ENCODE results near the gene MYO1F.

MYO1F gene

DNA sequence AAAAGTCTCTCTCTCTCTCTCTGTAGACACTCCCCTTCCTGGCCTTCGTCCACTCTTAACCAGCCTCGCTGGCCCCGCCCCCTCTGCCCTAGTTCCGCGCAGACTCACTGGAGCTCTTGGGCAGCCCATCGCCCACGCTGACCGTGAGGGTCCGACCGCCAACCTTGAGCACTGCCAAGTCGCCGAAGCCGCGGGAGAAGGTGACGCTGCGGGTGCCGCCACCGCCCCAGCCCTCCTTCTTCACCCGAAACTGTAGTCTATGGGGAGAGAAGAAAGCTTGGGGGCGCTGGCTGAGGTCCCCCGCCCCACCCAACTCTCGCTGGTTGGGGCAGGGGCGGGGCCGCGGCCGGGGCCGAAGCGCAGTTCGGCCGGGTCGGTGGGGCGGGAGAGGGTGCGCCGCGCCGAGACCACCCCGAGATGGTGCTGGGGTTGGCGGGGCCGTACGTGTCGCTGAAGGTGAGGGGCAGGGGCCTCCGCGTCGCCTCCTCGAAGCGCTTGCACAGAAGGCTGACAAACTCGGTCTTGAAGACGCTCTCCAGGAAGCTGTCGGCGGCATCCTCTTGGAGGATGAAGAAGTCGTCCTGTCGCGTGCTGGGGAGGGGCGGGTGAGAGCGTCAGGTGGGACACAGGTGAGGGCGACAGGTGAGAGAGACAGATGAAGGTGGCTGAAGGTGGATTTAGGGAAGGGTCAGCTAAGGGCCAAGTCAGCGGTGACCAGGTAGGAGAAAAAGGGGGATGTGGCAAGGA is 50.7 kb downstream of the MYO1F start:
- TF ChIP-seq, protein P1, sequence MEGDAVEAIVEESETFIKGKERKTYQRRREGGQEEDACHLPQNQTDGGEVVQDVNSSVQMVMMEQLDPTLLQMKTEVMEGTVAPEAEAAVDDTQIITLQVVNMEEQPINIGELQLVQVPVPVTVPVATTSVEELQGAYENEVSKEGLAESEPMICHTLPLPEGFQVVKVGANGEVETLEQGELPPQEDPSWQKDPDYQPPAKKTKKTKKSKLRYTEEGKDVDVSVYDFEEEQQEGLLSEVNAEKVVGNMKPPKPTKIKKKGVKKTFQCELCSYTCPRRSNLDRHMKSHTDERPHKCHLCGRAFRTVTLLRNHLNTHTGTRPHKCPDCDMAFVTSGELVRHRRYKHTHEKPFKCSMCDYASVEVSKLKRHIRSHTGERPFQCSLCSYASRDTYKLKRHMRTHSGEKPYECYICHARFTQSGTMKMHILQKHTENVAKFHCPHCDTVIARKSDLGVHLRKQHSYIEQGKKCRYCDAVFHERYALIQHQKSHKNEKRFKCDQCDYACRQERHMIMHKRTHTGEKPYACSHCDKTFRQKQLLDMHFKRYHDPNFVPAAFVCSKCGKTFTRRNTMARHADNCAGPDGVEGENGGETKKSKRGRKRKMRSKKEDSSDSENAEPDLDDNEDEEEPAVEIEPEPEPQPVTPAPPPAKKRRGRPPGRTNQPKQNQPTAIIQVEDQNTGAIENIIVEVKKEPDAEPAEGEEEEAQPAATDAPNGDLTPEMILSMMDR (IDR thresholded peaks at IDR 0.05; ENCODE audit: low read depth, low read length, missing control alignments) = no peak
- Histone ChIP-seq H3K4me3 (ENCODE audit: low read depth, low read length) (peak overlapping the region; percentile 75), H3K27ac (peak overlapping the region; percentile 95), H3K36me3 (replicated peaks) (no peaks in the 10 kb centered on the region), H3K27me3 (replicated peaks) (no peaks in the 10 kb centered on the region)
- in situ Hi-C loops (cut with HindIII; ENCODE audit: low pct_ligation_motif_present, low sequenced_read_pairs) = no loop called here
- peak; percentile 92 for DNase-seq

DNA sequence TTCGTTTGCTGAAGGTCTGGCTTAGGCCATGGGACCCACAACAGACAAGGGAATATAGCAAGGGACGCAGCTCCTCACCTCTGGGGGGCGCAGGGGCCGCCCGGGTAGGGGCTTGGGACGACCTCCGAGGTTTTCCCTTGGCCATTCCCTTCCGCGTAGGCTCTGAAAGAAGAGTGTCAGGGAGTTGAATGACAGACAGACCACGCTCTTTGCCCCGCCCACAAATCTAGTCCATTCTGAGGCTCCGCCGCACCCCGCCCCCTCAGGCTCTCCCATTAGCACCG is 51.9 kb downstream of the MYO1F start:
- Histone ChIP-seq H3K4me3 (ENCODE audit: low read depth, low read length) (peak overlapping the region; percentile 55), H3K36me3 (replicated peaks) (no peaks in the 10 kb centered on the region), H3K27me3 (replicated peaks) (no peaks in the 10 kb centered on the region), H3K27ac (peak overlapping the region; percentile 13)
- TF ChIP-seq, protein P1 (IDR thresholded peaks at IDR 0.05; ENCODE audit: low read depth, low read length, missing control alignments) = peak; percentile 41
- in situ Hi-C loops (cut with HindIII; ENCODE audit: low pct_ligation_motif_present, low sequenced_read_pairs) = no loop called here
- DNase-seq = no peak

DNA sequence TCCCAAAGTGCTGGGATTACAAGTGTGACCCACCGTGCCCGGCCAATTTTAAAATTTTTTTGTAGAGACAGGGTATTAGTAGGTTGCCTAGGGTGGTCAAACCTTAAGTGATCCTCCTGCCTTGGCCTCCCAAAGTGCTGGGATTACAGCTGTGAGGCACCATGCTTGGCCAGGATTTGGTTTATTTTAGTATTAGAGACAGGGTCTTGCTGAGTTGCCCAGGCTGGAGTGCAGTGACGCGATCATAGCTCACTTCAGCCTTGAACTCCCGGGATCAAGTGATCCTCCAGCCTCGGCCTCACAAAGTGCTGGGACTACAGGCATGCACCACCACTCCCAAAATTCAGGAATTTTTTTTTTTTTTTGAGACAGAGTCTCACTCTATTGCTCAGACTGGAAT is 57.9 kb downstream of the MYO1F start:
- DNase-seq = no peak
- no peaks in the 10 kb centered on the region for H3K36me3 ChIP-seq (replicated peaks)
- no peaks in the 10 kb centered on the region for H3K27me3 ChIP-seq (replicated peaks)
- H3K27ac ChIP-seq = no peak overlapping the region
- no peak overlapping the region for H3K4me3 ChIP-seq (ENCODE audit: low read depth, low read length)
- in situ Hi-C loops (cut with HindIII; ENCODE audit: low pct_ligation_motif_present, low sequenced_read_pairs) = no loop called here
- TF ChIP-seq, protein P1 (IDR thresholded peaks at IDR 0.05; ENCODE audit: low read depth, low read length, missing control alignments) = no peak

DNA sequence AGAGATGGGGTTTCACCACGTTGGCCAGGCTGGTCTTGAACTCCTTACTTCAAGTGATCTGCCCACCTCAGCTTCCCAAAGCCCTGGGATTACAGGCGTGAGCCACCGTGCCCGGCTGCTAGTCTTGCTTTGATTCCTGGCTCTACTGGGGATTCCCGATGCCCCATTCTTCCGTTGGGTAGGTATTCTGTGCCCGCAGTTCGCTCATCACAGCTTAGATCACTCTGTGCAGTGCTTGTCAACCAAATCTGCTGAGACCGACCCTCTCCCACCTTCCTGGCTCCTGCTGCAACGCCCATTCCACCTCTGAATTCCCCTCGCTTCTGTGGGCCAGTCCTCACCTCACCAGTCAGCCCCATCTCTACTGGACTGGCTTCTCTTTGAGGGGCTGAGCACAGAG is 58.7 kb downstream of the MYO1F start:
- no peak for DNase-seq
- Histone ChIP-seq H3K4me3 (ENCODE audit: low read depth, low read length) (no peak overlapping the region), H3K36me3 (replicated peaks) (no peaks in the 10 kb centered on the region), H3K27me3 (replicated peaks) (no peaks in the 10 kb centered on the region), H3K27ac (no peak overlapping the region)
- TF ChIP-seq, protein P1 (IDR thresholded peaks at IDR 0.05; ENCODE audit: low read depth, low read length, missing control alignments) = no peak
- in situ Hi-C loops (cut with HindIII; ENCODE audit: low pct_ligation_motif_present, low sequenced_read_pairs) = no loop called here

DNA sequence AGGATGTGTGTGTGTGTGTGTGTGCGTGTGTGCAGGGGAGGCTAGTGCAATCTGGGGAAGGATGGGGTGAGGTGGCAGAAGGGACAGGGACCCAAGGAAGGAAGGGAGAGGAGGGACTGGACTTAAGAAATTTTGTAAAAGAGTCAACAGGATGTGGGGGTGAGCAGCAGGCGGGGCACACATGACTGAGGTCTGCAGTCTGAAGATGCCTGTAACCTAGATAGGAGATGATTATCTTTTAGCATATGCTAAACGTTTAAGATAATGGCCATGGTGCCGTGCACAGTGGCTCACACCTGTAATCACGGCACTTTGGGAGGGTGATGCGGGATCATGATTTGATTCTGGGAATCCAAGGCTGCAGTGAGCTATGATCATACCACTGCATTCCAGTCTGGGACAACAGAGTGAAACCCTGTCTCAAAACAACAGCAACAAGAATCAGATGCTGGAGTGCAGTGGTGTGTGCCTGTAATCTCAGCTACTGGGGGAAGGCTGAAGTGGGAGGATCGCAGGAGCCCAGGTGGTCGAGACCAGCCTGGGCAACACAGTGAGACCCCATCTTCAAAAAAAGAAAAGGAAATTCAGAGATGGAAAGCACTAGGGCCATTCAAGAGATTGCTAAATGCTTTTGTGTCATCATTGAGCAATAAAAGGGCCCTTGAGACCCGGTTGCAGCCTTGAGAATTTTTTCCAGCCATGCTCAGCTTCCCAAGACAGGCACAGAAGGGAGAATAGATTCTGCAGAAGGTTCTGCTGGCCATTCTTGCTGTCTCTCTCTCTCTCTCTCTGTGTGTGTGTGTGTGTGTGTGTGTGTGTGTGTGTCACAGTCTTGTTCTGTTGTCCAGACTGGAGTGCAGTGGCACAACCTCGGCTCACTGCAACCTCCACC is 59.4 kb downstream of the MYO1F start:
- Histone ChIP-seq H3K27ac (no peak overlapping the region), H3K4me3 (ENCODE audit: low read depth, low read length) (no peak overlapping the region), H3K27me3 (replicated peaks) (no peaks in the 10 kb centered on the region), H3K36me3 (replicated peaks) (no peaks in the 10 kb centered on the region)
- in situ Hi-C loops (cut with HindIII; ENCODE audit: low pct_ligation_motif_present, low sequenced_read_pairs) = no loop called here
- DNase-seq = no peak
- TF ChIP-seq, protein P1 (IDR thresholded peaks at IDR 0.05; ENCODE audit: low read depth, low read length, missing control alignments) = no peak

Measured in brain microvascular endothelial cell (primary cell).